GM12878 (cell line): Measurements from ENCODE around the gene ADAM33. TPM values are rescaled to one million over a fixed set of nuclear protein-coding genes. Genes with fewer than 3 reads are reported as not detected.

ENCODE experiments used
- ATAC-seq: fragments of 200-7000 bp; cut with Tn5 transposase; 3 replicates; pipeline ENCODE4 v1.9.1; 2020; ENCODE audit warnings: mild to moderate bottlenecking, moderate library complexity
- BruUV-seq: library from RNA; stranded (reverse); fragments of 400-500 nt; replicated peaks from 2 replicates; lab custom pipeline; 2021; lab: Mats Ljungman, UMichigan
- CTCF ChIA-PET: fragments of 300-600 bp; sonication (Branson Sonifier 250); formaldehyde crosslinking; extraction: SDS; loops from one replicate; lab custom pipeline; 2021; ENCODE audit warnings: inconsistent platforms; lab: Yijun Ruan, JAX
- POLR2A ChIA-PET: fragments of 350-600 bp; formaldehyde crosslinking; extraction: SDS; loops from one replicate; lab custom pipeline; 2021; ENCODE audit warnings: inconsistent platforms; lab: Charles Lee
- RAD21 ChIA-PET: fragments of 300-600 bp; sonication (Branson Sonifier 250); formaldehyde crosslinking; loops from one replicate; lab custom pipeline; 2023; ENCODE audit warnings: antibody characterized with exemption; ENCODE audit not compliant: unreplicated experiment; lab: Charles Lee
- SMC1A ChIA-PET: fragments of 300-600 bp; sonication (Branson Sonifier 250); formaldehyde crosslinking; loops from one replicate; lab custom pipeline; 2023; ENCODE audit not compliant: unreplicated experiment, uncharacterized antibody; lab: Charles Lee
- DNase-seq: peaks from one replicate; pipeline ENCODE4 v3.0.0-alpha.2; 2011; ENCODE audit warnings: low read depth, low spot score
- FAIRE-seq: peaks from 3 replicates; lab custom pipeline; 2011; peaks lifted over from hg19 to GRCh38; lab: Jason Lieb, UNC
- H2AFZ ChIP-seq: 2 replicates; pipeline ENCODE4 v1.6.0; 2011; ENCODE audit warnings: low read depth, low read length, control low read depth; ENCODE audit not compliant: control insufficient read depth
- H3K27ac ChIP-seq: 2 replicates; pipeline ENCODE4 v1.5.1; 2011; ENCODE audit warnings: control low read depth; ENCODE audit not compliant: control insufficient read depth, insufficient read depth
- H3K27me3 ChIP-seq, 2 experiments: replicated peaks in 1 of 2; 2 replicates each; pipeline versions ENCODE4 v1.6.0 to v1.6.1; 2011; ENCODE audit warnings: low read length in 1 of 2; ENCODE audit not compliant: control insufficient read depth in 2 of 2, insufficient read depth in 2 of 2
- H3K36me3 ChIP-seq, 2 experiments: 2 replicates each; pipeline ENCODE4 v1.5.1; 2011; ENCODE audit warnings: low read length in 1 of 2; ENCODE audit not compliant: control insufficient read depth in 2 of 2, insufficient read depth in 2 of 2
- H3K4me1 ChIP-seq: 2 replicates; pipeline ENCODE4 v1.6.1; 2011; ENCODE audit warnings: mild to moderate bottlenecking, low read length, moderate library complexity, mixed read lengths; ENCODE audit not compliant: control insufficient read depth, insufficient read depth
- H3K4me2 ChIP-seq: 2 replicates; pipeline ENCODE4 v1.6.0; 2011; ENCODE audit warnings: control low read depth; ENCODE audit not compliant: control insufficient read depth, insufficient read depth
- H3K4me3 ChIP-seq: fragments of 200-600 bp; sonication (generic); 2 replicates; pipeline ENCODE4 v1.5.1; 2016
- H3K79me2 ChIP-seq: 2 replicates; pipeline ENCODE4 v1.6.0; 2011; ENCODE audit warnings: low read length; ENCODE audit not compliant: control insufficient read depth, insufficient read depth
- H3K9ac ChIP-seq: 2 replicates; pipeline ENCODE4 v1.8.0; 2011; ENCODE audit warnings: low read length, control low read depth, mixed read lengths; ENCODE audit not compliant: control insufficient read depth, insufficient read depth
- H3K9me3 ChIP-seq: replicated peaks from 3 replicates; pipeline ENCODE4 v1.5.1; 2011; ENCODE audit warnings: mild to moderate bottlenecking, low read length; ENCODE audit not compliant: control insufficient read depth, insufficient read depth
- H4K20me1 ChIP-seq: 2 replicates; pipeline ENCODE4 v1.6.0; 2011; ENCODE audit not compliant: control insufficient read depth, insufficient read depth
- BCL11A ChIP-seq: IDR thresholded peaks from 2 replicates; pipeline ENCODE4 v1.6.1; 2011; ENCODE audit warnings: low read depth, low read length
- FOXK2 ChIP-seq: fragments of 450-650 bp; IDR thresholded peaks from 2 replicates; pipeline ENCODE4 v1.6.1; 2017; ENCODE audit warnings: mild to moderate bottlenecking, moderate library complexity
- JUNB ChIP-seq: IDR thresholded peaks from 2 replicates; pipeline ENCODE4 v1.6.1; 2016; ENCODE audit warnings: antibody characterized with exemption, mild to moderate bottlenecking
- JUND ChIP-seq: IDR thresholded peaks from 2 replicates; pipeline ENCODE4 v1.6.1; 2012; ENCODE audit warnings: low read depth, mild to moderate bottlenecking, low read length, improper control_type of control experiment, moderate library complexity
- NFYB ChIP-seq: IDR thresholded peaks from 2 replicates; pipeline ENCODE4 v1.6.1; 2011; ENCODE audit warnings: low read depth, mild to moderate bottlenecking, low read length, improper control_type of control experiment, moderate library complexity; ENCODE audit not compliant: insufficient read depth
- POU2F2 ChIP-seq: IDR thresholded peaks from 3 replicates; pipeline ENCODE4 v1.6.1; 2011; ENCODE audit warnings: low read depth, mild to moderate bottlenecking, low read length, borderline replicate concordance
- RAD51 ChIP-seq: fragments of 450-650 bp; IDR thresholded peaks from 2 replicates; pipeline ENCODE4 v1.6.1; 2016; ENCODE audit warnings: moderate library complexity, mild to moderate bottlenecking, inconsistent platforms
- TCF12 ChIP-seq: IDR thresholded peaks from 2 replicates; pipeline ENCODE4 v1.6.1; 2011; ENCODE audit warnings: low read depth, mild to moderate bottlenecking, low read length
- YBX1 ChIP-seq: fragments of 450-650 bp; IDR thresholded peaks from 2 replicates; pipeline ENCODE4 v1.6.1; 2016; ENCODE audit warnings: antibody characterized with exemption
- WGBS: methylation state at CpG from one replicate; pipeline ENCODE4 v1.1.6; 2016; ENCODE audit warnings: low lambda C conversion rate; ENCODE audit not compliant: insufficient replicate concordance, insufficient coverage; ENCODE audit errors: missing lambda C conversion rate; 5-methylcytosine and 5-hydroxymethylcytosine counted together
- in situ Hi-C: fragments of 300-500 bp; cut with MboI; formaldehyde crosslinking; loops from 9 replicates; pipeline ENCODE4 v1.14.3; 2018; ENCODE audit warnings: mixed read lengths
- intact Hi-C: fragments of 100-400 bp; cut with micrococcal nuclease; formaldehyde crosslinking; loops from one replicate; pipeline ENCODE4 v1.14.2; 2022; ENCODE audit not compliant: unreplicated experiment
- polyA plus RNA-seq, 11 experiments: library from polyadenylated mRNA; depleted of rRNA in 4 of 11; unstranded in 6 of 11; stranded (reverse) in 5 of 11; fragments of >200 nt; fragmentation: Nextera tagmentation in 4 of 11; fragmentation: Illumina TruSeq in 1 of 11; extraction: Ambion mirVana in 4 of 11; extraction: Trizol in 1 of 11; gene quantifications; 1 replicate in 1 of 11; 2 replicates in 10 of 11; pipeline versions ENCODE4 v1.2.1 to v1.2.3, GENCODE V29; 2011 to 2016; ENCODE audit warnings: inconsistent platforms in 2 of 11, missing spikeins in 2 of 11, low read depth in 1 of 11
- total RNA-seq, 4 experiments: library from RNA; depleted of rRNA in 3 of 4; stranded (reverse); fragments of >200 nt in 3 of 4; fragmentation: Illumina TruSeq in 1 of 4; extraction: Trizol in 1 of 4; gene quantifications; 2 replicates each; pipeline versions ENCODE4 v1.2.1 to v1.2.3, GENCODE V29; 2013 to 2021

Gene ADAM33
- total and polyA plus RNA-seq, 10 of the 15 experiments (the other 5 are each of a cell fraction or from before 2014, with no cell fraction given), result not detected

- Histone ChIP-seq H3K9ac (no peak overlapping the region), H3K9me3 (no peaks in the 10 kb centered on the region), H4K20me1 (no peaks in the 10 kb centered on the region), H3K27me3 (no peaks in the 10 kb centered on the region), H2AFZ (no peak overlapping the region), H3K79me2 (no peaks in the 10 kb centered on the region), H3K4me1 (no peaks in the 10 kb centered on the region), H3K4me2 (no peak overlapping the region), H3K36me3 (peaks cover 0 to 4% of the 10 kb centered on the region in 2 experiments; a peak in 2 of 4 replicates), H3K4me3 (no peak overlapping the region), H3K27ac (no peak overlapping the region)
- ATAC-seq (no peak), DNase-seq (no peak), FAIRE-seq (no peak)
- SMC1A ChIA-PET, result no interaction called here
- no TSS peak for BruUV-seq
- intact Hi-C loops, result no loop called here
- POLR2A ChIA-PET, result no interaction called here
- TF ChIP-seq JUNB (no peak), TCF12 (no peak), POU2F2 (no peak), YBX1 (no peak), JUND (no peak), NFYB (no peak), RAD51 (no peak), BCL11A (no peak), FOXK2 (no peak)
- in situ Hi-C loops, result no loop called here
- 89% methylated on average over 2 of the region's 2 CpGs for WGBS
- RAD21 ChIA-PET, result no interaction called here
- CTCF ChIA-PET, result interaction anchor here (0.5 to 0.9 kb wide), 3 partner anchors 45 to 1106 kb away, joined by 3 read pairs; no protein-coding TSS in a partner anchor
Observed at GRCh38 chr20:3629893-3630292, 51.9 kb downstream of the ADAM33 start.
